HepG2 (cell line): ENCODE data around the gene ZFP90.

ENCODE experiments used
- CBX1 ChIP-seq: IDR thresholded peaks from one replicate; pipeline ENCODE4 v1.6.1; 2016; ENCODE audit warnings: antibody characterized with exemption, low read depth
- CCDC6 ChIP-seq: sonication (generic); formaldehyde crosslinking; IDR thresholded peaks from 2 replicates; pipeline ENCODE4 v1.8.1; 2022; ENCODE audit warnings: mild to moderate bottlenecking, missing genetic modification reagents, moderate library complexity
- EP300 ChIP-seq, 3 experiments: sonication (generic) in 1 of 3; formaldehyde crosslinking in 1 of 3; IDR thresholded peaks; 2 replicates each; pipeline versions ENCODE4 v1.5.1 to v1.6.1; 2011 to 2020; ENCODE audit warnings: low read depth in 2 of 3, low read length in 2 of 3, borderline replicate concordance in 1 of 3, improper control_type of control experiment in 1 of 3, mild to moderate bottlenecking in 1 of 3, missing genetic modification reagents in 1 of 3, moderate library complexity in 1 of 3
- FOSL2 ChIP-seq: sonication (generic); formaldehyde crosslinking; IDR thresholded peaks from 2 replicates; pipeline ENCODE4 v1.4.0; 2020; ENCODE audit warnings: missing genetic modification reagents
- JARID2 ChIP-seq: sonication (generic); formaldehyde crosslinking; IDR thresholded peaks from 2 replicates; pipeline ENCODE4 v1.8.1; 2023; ENCODE audit warnings: missing genetic modification reagents, inconsistent platforms; ENCODE audit not compliant: insufficient replicate concordance
- POLR2A ChIP-seq, 2 experiments: IDR thresholded peaks; 2 replicates each; pipeline ENCODE4 v1.6.1; 2011; ENCODE audit warnings: low read depth in 2 of 2, low read length in 2 of 2, mild to moderate bottlenecking in 1 of 2, moderate library complexity in 1 of 2; ENCODE audit not compliant: insufficient read depth in 1 of 2
- POLR2AphosphoS5 ChIP-seq: IDR thresholded peaks from 2 replicates; pipeline ENCODE4 v1.6.1; 2012; ENCODE audit warnings: low read depth, low read length
- ZNF274 ChIP-seq: sonication (generic); formaldehyde crosslinking; IDR thresholded peaks from 2 replicates; pipeline ENCODE4 v1.5.1; 2020; ENCODE audit warnings: mild to moderate bottlenecking, missing genetic modification reagents
- TF ChIP-seq, protein P1 (sequence below): sonication (generic); formaldehyde crosslinking; IDR thresholded peaks from 2 replicates; pipeline ENCODE4 v1.5.0; 2020; ENCODE audit warnings: mild to moderate bottlenecking, missing genetic modification reagents, moderate library complexity
- TF ChIP-seq, protein P2 (sequence below), 2 experiments: IDR thresholded peaks; 2 replicates each; pipeline ENCODE4 v1.6.1; 2011 to 2012; ENCODE audit warnings: low read length in 2 of 2, borderline replicate concordance in 1 of 2, low read depth in 1 of 2, mild to moderate bottlenecking in 1 of 2, moderate library complexity in 1 of 2

DNA sequence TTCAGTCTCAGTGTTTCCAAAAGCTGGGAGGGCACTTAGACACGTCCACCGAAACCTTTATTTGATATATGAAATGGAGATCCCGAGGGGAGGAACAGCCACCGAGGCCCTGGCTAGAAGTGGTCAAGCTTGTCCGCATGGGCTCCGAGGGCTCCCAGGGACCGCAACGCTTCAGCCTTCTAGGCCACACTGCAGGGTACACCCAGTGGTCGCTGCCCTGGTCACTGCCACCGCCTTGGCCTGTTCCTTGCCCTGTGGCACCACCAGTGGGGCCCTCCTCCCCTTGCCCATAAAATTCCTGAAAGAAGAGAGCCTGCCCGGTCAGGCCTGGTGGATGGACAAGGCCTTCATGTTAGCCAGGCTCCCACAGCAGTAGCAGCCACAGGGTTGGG lies 46.9 kb upstream of the ZFP90 start:
- TF ChIP-seq, protein P1, sequence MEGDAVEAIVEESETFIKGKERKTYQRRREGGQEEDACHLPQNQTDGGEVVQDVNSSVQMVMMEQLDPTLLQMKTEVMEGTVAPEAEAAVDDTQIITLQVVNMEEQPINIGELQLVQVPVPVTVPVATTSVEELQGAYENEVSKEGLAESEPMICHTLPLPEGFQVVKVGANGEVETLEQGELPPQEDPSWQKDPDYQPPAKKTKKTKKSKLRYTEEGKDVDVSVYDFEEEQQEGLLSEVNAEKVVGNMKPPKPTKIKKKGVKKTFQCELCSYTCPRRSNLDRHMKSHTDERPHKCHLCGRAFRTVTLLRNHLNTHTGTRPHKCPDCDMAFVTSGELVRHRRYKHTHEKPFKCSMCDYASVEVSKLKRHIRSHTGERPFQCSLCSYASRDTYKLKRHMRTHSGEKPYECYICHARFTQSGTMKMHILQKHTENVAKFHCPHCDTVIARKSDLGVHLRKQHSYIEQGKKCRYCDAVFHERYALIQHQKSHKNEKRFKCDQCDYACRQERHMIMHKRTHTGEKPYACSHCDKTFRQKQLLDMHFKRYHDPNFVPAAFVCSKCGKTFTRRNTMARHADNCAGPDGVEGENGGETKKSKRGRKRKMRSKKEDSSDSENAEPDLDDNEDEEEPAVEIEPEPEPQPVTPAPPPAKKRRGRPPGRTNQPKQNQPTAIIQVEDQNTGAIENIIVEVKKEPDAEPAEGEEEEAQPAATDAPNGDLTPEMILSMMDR (CRISPR knock-in tag), result no peak
- TF ChIP-seq EP300 (IDR thresholded peaks at IDR 0.05; ENCODE audit: low read depth in 2 of 2, low read length in 2 of 2), result no peak
- TF ChIP-seq EP300 (CRISPR knock-in tag; IDR thresholded peaks at IDR 0.05; ENCODE audit: borderline replicate concordance), result no peak
- no peak for TF ChIP-seq CCDC6 (CRISPR knock-in tag)
- TF ChIP-seq CBX1, result no peak
- TF ChIP-seq ZNF274 (CRISPR knock-in tag), result no peak
- TF ChIP-seq, protein P2, sequence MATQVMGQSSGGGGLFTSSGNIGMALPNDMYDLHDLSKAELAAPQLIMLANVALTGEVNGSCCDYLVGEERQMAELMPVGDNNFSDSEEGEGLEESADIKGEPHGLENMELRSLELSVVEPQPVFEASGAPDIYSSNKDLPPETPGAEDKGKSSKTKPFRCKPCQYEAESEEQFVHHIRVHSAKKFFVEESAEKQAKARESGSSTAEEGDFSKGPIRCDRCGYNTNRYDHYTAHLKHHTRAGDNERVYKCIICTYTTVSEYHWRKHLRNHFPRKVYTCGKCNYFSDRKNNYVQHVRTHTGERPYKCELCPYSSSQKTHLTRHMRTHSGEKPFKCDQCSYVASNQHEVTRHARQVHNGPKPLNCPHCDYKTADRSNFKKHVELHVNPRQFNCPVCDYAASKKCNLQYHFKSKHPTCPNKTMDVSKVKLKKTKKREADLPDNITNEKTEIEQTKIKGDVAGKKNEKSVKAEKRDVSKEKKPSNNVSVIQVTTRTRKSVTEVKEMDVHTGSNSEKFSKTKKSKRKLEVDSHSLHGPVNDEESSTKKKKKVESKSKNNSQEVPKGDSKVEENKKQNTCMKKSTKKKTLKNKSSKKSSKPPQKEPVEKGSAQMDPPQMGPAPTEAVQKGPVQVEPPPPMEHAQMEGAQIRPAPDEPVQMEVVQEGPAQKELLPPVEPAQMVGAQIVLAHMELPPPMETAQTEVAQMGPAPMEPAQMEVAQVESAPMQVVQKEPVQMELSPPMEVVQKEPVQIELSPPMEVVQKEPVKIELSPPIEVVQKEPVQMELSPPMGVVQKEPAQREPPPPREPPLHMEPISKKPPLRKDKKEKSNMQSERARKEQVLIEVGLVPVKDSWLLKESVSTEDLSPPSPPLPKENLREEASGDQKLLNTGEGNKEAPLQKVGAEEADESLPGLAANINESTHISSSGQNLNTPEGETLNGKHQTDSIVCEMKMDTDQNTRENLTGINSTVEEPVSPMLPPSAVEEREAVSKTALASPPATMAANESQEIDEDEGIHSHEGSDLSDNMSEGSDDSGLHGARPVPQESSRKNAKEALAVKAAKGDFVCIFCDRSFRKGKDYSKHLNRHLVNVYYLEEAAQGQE (IDR thresholded peaks at IDR 0.05; ENCODE audit: borderline replicate concordance in 1 of 2, low read depth in 1 of 2, low read length in 2 of 2), result no peak
- TF ChIP-seq FOSL2 (CRISPR knock-in tag), result no peak
- TF ChIP-seq JARID2 (CRISPR knock-in tag), result no peak
- no peak for TF ChIP-seq POLR2A (IDR thresholded peaks at IDR 0.05; ENCODE audit: insufficient read depth in 1 of 2, low read depth in 2 of 2, low read length in 2 of 2)
- TF ChIP-seq POLR2AphosphoS5, result no peak
